Epidermal melanocyte (primary cell): ENCODE results near the gene KCNMA1.

Source experiments
- DNase-seq: peaks from one replicate; pipeline ENCODE4 v3.0.0; 2011; ENCODE audit warnings: low spot score; ENCODE audit not compliant: insufficient read length

The KCNMA1 gene

DNA sequence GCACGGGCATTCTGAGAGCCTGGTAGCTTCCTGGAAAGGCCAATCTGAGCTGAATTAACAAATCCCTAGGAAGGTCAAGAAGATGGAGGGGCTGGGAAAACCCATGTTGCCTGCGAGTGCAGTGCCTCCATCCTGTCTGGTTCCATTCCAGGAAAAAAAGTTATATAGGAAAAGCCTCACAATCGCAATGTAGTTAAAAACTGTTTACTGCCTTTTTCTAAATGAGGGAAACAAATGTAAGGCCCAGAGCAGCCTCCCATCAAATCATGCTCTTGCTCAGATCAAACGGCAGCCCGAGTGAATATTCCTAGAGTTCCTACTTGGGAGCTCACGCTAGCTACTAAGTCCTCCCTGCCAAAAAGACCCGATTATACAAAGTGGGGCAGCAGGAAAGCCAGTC, 179.9 kb downstream of the KCNMA1 start:
- no peak for DNase-seq

GRCh38 chr10:77457266-77457665, 180.3 kb downstream of the KCNMA1 start:
- DNase-seq: no peak

- no peak for DNase-seq
Observed at GRCh38 chr10:77456414-77456813, 181.2 kb downstream of the KCNMA1 start.

DNA sequence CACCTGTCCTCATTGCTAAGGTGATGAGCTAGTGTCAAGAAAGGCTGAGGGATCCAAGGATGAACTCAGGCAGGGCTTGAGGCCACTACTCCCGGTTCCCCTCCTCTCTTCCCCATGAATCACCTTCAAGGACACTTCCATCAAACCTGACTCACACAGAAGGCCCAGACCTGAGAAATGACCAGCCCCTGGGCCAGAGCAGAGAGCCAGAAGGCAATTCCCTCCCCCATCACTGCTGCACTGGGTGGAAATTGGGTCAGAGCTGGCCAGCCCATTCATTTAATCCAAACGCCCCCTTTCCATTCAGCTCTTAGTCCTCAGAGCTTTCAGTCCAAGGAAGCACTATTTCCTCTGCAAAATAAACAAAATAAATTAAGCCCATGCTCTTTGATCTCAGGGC, 182.0 kb downstream of the KCNMA1 start:
- no peak for DNase-seq

GRCh38 chr10:77452952-77453564, 184.6 kb downstream of the KCNMA1 start:
- no peak for DNase-seq

- DNase-seq: no peak
Observed at GRCh38 chr10:77451886-77452285, 185.7 kb downstream of the KCNMA1 start.

GRCh38 chr10:77448226-77448625, 189.4 kb downstream of the KCNMA1 start:
- DNase-seq: no peak

DNA sequence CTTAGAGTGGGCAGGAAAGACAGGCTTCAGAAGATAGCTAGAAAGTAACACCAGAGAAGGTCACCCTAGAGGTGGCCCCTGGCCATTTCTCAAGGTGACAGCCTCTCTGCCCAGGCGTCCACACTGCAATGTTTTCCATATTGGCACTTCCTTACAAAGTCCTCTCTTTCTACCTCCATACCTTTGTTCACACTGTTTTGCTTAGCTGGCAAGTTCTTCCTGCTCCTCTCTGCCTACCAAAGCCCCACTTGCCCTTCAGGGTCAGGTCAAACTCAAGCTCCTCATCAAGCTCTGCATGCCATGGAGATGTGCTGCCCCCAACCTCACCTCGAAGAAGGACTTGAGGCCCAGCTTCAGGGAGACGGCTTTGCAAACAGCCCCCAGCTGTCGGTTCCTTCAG, 190.9 kb downstream of the KCNMA1 start:
- DNase-seq: no peak

DNA sequence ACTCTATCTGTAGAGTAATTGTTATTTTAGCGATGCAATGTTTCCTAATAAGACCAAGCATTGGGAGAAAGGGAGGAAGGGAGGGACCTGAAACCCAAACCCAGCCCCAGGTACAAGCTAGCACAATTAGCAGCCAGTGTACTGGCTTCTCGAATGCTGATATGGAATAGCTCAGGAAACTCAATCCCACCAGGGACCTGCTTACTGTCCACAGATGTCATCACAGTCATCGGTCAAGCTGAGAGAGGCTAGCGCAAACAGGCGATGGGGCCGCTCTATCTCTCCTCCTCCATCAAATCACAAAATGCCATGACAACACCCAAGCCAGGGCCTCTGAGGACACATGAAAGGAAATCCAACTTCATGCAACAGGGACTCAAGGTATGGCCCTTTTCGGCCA, 192.1 kb downstream of the KCNMA1 start:
- no peak for DNase-seq

DNA sequence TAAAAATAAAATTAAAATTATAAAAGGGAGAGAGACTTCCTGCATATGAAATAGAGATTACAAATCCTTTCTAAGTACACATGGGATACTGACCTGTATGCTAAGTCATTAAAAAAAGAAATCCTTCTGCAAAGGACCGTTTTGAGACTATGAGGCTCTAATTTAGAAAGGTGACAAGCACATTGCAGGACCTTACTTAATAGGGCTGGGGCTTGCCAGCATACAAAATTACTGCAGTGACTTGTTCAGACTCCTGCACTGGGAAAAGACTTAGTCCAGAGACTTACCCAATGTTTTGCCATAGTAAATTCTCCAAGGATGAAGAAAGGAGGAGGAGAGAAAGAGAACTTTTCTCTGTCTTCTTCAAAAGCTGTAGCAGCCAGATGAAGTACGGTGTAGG, 193.6 kb downstream of the KCNMA1 start:
- no peak for DNase-seq

- DNase-seq: no peak
Observed at GRCh38 chr10:77442699-77443189, 194.9 kb downstream of the KCNMA1 start.

DNA sequence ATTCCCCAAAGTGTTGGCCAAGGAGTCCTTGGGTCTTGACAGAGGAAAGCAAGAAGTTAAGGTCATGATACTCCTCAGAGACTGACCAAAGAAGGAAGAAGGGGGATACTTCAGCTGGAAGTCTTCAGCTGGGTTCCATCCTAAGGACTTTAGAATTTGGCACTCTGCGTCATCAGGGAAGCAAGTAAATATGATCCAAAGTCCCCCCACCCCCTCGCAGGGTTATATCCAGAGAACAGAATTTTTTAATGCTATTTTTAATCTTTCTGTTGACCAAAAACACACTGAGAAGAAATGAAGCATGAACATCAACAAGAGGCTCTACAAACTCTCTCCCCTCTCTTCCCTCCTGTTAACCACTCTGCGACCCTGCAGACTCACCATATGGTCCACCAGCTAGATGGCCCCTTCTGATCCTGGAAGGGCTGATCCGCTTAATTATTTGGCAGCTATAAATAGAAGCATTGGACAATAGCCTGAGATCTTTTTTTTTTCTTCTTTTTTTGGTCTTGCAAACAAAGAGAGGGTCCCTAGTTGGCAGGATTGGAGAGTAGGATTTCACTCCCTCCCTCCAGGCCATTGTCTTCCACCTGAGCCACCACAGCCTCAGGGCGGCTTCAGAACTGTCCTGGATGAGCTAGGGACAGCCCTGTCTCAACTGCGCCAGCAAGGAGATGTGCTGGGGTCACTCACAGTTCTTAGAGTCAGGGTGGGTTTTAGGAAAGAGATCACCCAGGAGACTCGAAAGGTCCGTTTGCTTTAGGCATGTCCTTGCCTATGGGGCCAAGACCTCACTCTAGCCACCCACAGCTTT, 196.0 kb downstream of the KCNMA1 start:
- DNase-seq: no peak

- no peak for DNase-seq
Observed at GRCh38 chr10:77436257-77436975, 201.2 kb downstream of the KCNMA1 start.

GRCh38 chr10:77433546-77433945, 204.1 kb downstream of the KCNMA1 start:
- no peak for DNase-seq

GRCh38 chr10:77431980-77432797, 205.4 kb downstream of the KCNMA1 start:
- no peak for DNase-seq

DNA sequence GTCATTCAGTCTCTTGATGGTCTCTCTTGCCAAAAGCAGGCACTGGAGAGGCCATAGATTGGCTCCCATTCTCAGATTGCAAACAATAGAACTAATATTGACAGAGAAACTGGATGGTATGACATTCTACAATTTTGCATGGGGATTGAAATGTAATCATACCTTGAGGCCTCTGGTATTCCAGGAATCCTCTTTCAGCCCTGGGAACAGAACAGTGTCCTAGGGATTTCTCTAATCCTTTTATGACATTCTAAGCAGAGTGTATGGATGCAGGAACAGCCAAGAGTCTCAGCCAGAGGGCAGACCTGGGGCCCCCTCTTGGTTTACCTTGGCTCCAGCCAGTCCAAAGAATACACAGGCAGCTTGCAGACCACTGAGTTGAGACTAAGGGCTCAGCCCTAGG, 206.4 kb downstream of the KCNMA1 start:
- no peak for DNase-seq

- DNase-seq: no peak
Observed at GRCh38 chr10:77430530-77430929, 207.1 kb downstream of the KCNMA1 start.

DNA sequence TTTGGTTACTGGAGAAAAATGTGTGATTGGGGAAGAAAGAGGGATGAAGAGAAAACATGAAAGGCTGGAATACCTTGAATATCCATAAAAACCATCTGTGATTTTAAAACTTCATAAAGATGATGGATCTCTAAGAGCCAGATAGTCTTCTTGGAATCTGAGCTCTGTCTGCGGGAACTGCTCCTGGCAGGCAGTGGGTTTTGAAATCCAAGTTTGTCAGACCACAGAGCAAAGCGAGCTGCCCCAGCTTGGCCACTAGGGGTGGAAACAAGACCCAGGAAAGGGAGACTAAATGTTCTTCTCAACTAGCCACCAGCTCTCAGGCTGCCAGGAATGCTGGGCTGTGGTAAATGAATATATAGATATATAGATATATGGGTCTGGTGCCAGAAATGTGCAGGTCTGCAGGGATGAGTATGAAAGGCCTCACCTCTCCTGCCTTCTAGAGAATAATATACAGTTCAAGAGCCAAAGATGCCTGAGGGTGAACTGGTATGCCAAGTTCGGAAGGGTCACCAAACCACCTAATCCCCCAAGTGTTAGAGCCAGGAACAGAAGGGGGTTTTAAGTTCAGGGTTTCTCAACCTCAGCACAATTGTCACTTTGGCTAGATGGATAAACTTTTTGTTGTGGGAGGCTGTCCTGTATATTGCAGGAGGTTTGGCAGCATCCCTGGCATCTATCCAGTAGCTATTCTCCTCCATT, 208.8 kb downstream of the KCNMA1 start:
- DNase-seq: no peak

DNA sequence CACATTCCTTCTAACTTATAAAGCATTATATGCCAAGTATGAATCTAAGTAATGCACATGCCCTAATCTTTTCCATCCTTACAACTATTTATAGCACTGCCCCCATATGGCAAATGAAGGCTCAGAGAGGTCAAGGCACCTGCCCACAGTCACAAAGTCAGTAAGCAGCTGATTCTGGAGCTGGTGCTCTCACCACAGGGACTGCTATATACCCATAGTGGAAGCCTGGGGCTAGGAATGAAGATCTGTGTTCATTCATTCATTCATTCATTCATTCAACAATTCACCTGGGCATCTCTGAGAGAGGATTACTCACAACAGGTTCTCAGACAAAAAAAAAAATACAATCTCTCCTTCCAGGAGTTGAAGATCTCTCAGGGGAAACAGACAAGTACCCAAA, 213.4 kb downstream of the KCNMA1 start:
- no peak for DNase-seq

DNA sequence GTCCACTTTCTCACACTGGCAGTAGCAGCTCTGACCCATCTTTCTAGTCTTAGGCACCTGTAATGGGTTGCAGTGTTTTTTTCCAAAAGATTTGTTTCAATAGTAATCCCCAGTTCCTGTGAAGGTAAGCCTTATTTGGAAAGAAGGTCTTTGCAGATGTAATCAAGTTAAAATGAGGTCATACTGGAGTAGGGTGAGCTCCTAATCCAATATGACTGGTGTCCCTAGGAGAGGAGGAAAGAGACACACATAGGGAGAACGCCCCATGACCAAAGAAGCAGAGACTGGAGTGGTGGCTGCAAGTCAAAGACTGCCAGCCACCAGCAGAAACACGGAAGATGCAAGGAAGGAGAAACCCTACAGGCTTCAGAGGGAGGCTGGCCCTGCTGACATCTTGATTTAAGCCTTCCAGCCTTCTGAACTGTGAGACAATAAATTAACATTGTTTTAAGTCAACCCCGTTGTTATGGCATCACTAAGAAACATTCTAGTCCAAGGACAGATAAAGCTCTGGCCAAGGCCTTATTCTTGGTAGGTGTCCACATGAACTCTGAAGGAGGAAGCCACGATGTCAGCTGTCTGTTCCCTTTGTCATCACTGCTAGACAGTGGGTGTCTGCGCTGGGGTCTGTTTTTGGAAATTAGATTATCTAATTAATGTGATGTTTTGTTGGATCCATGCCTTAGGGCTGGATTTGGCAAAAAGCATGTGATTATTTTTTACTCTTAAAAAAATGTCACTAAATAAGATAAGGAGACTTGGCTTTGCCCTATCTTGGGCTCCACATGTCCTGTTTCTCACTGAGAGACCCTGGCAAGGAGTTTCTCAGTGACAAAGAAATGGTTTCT, 214.9 kb downstream of the KCNMA1 start:
- DNase-seq: no peak
